ENCODE data around the gene CD38. TPM values are rescaled to one million over a fixed set of nuclear protein-coding genes. Genes with fewer than 3 reads are reported as not detected.

The CD38 gene
- total RNA-seq, 6 experiments from 2014 or later, result 0.74 to 8.4 (median 3.3) TPM

- 61% methylated on average over 4 of the region's 4 CpGs for WGBS (ENCODE audit: insufficient coverage, low coverage, low lambda C conversion rate, missing lambda C conversion rate)
Observed at GRCh38 chr4:15894921-15895916, 117.1 kb downstream of the CD38 start.

GRCh38 chr4:15897577-15897976 lies 119.4 kb downstream of the CD38 start:
- Histone ChIP-seq H3K4me1 (no peaks in the 10 kb centered on the region), H3K4me3 (no peak overlapping the region), H3K27me3 (no peaks in the 10 kb centered on the region), H3K36me3 (no peaks in the 10 kb centered on the region), H3K9me3 (no peaks in the 10 kb centered on the region), H3K27ac (no peak overlapping the region)
- TF ChIP-seq POLR2A (IDR thresholded peaks at IDR 0.05), result no peak
- no peak for TF ChIP-seq CTCF (IDR thresholded peaks at IDR 0.05)
- ATAC-seq, result no peak
- intact Hi-C loops (cut with DNase I), result no loop called here
- DNase-seq, result no peak
- WGBS (ENCODE audit: insufficient coverage, low coverage, low lambda C conversion rate, missing lambda C conversion rate), result 77% methylated on average over 2 of the region's 2 CpGs

More at GRCh38 chr4:15894921-15895916, 117.1 kb downstream of the CD38 start:
- intact Hi-C loops (cut with DNase I), result no loop called here
- H3K4me3 ChIP-seq, result no peak overlapping the region
- no peak for ATAC-seq
- H3K9me3 ChIP-seq, result no peaks in the 10 kb centered on the region
- no peaks in the 10 kb centered on the region for H3K27me3 ChIP-seq
- no peak overlapping the region for H3K27ac ChIP-seq
- no peaks in the 10 kb centered on the region for H3K36me3 ChIP-seq
- no peaks in the 10 kb centered on the region for H3K4me1 ChIP-seq
- no peak for TF ChIP-seq POLR2A (IDR thresholded peaks at IDR 0.05)
- no peak for TF ChIP-seq CTCF (IDR thresholded peaks at IDR 0.05)
- no peak for DNase-seq

- Histone ChIP-seq H3K9me3 (no peaks in the 10 kb centered on the region), H3K27ac (no peak overlapping the region), H3K4me3 (no peak overlapping the region), H3K36me3 (no peaks in the 10 kb centered on the region), H3K27me3 (no peaks in the 10 kb centered on the region), H3K4me1 (no peaks in the 10 kb centered on the region)
- no peak for DNase-seq
- intact Hi-C loops (cut with DNase I), result no loop called here
- no peak for TF ChIP-seq CTCF (IDR thresholded peaks at IDR 0.05)
- TF ChIP-seq POLR2A (IDR thresholded peaks at IDR 0.05), result no peak
- no peak for ATAC-seq
Observed at GRCh38 chr4:15898902-15899301, 120.8 kb downstream of the CD38 start.

- no peaks in the 10 kb centered on the region for H3K4me1 ChIP-seq
- no peak for TF ChIP-seq CTCF (IDR thresholded peaks at IDR 0.05)
- no peak for TF ChIP-seq POLR2A (IDR thresholded peaks at IDR 0.05)
- no peaks in the 10 kb centered on the region for H3K9me3 ChIP-seq
- ATAC-seq (no peak), DNase-seq (no peak)
- no peaks in the 10 kb centered on the region for H3K36me3 ChIP-seq
- H3K27ac ChIP-seq, result no peak overlapping the region
- intact Hi-C loops (cut with DNase I), result no loop called here
- H3K4me3 ChIP-seq, result no peak overlapping the region
- no peaks in the 10 kb centered on the region for H3K27me3 ChIP-seq
- whole genome bisulfite sequencing (ENCODE audit: insufficient coverage, low coverage, low lambda C conversion rate, missing lambda C conversion rate), result 89% methylated on average over 1 of the region's 1 CpG
Observed at GRCh38 chr4:15899511-15899910, 121.4 kb downstream of the CD38 start.
